Measurements from ENCODE around the gene UTP25. TPM values are rescaled to one million over a fixed set of nuclear protein-coding genes. Genes with fewer than 3 reads are reported as not detected.

The UTP25 gene
- total and polyA plus RNA-seq, 2 experiments from 2014 or later: 3.6 to 8.9 TPM

GRCh38 chr1:209862391-209863356 is 34.9 kb downstream of the UTP25 start:
- H4K20me1 ChIP-seq (replicated peaks; ENCODE audit: insufficient read depth): no peaks in the 10 kb centered on the region
- peaks cover 18% of the 10 kb centered on the region for H3K9me3 Mint-ChIP-seq
- H3K4me1 ChIP-seq (ENCODE audit: insufficient read depth): peaks cover 42% of the 10 kb centered on the region
- peak overlapping the region; percentile 47; the same call in 2 of the 3 replicates for H3K4me3 Mint-ChIP-seq
- H3K27me3 Mint-ChIP-seq (ENCODE audit: insufficient read depth, low read depth, poor library complexity): peaks cover 3% of the 10 kb centered on the region
- TF ChIP-seq ZNF114 (CRISPR knock-in tag; IDR thresholded peaks at IDR 0.05) (no peak), ZNF462 (CRISPR knock-in tag; IDR thresholded peaks at IDR 0.05) (no peak), POLR2AphosphoS5 (IDR thresholded peaks at IDR 0.05; ENCODE audit: low read depth) (no peak), EZH2phosphoT487 (IDR thresholded peaks at IDR 0.05; ENCODE audit: unreplicated experiment) (no peak), ZNF331 (CRISPR knock-in tag; IDR thresholded peaks at IDR 0.05; ENCODE audit: low read depth) (no peak), STAT1 (IDR thresholded peaks at IDR 0.05; ENCODE audit: unreplicated experiment) (no peak), JUNB (IDR thresholded peaks at IDR 0.05; ENCODE audit: unreplicated experiment) (no peak), NANOG (IDR thresholded peaks at IDR 0.05; ENCODE audit: borderline replicate concordance) (no peak), EZH2 (IDR thresholded peaks at IDR 0.05; ENCODE audit: low read depth, unreplicated experiment) (no peak), ETS1 (IDR thresholded peaks at IDR 0.05) (no peak), CREB1 (CRISPR knock-in tag; IDR thresholded peaks at IDR 0.05; ENCODE audit: low read depth) (no peak)
- TF ChIP-seq, protein P1, sequence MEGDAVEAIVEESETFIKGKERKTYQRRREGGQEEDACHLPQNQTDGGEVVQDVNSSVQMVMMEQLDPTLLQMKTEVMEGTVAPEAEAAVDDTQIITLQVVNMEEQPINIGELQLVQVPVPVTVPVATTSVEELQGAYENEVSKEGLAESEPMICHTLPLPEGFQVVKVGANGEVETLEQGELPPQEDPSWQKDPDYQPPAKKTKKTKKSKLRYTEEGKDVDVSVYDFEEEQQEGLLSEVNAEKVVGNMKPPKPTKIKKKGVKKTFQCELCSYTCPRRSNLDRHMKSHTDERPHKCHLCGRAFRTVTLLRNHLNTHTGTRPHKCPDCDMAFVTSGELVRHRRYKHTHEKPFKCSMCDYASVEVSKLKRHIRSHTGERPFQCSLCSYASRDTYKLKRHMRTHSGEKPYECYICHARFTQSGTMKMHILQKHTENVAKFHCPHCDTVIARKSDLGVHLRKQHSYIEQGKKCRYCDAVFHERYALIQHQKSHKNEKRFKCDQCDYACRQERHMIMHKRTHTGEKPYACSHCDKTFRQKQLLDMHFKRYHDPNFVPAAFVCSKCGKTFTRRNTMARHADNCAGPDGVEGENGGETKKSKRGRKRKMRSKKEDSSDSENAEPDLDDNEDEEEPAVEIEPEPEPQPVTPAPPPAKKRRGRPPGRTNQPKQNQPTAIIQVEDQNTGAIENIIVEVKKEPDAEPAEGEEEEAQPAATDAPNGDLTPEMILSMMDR (conservative IDR thresholded peaks at IDR 0.05; ENCODE audit: low read depth in 2 of 2): no peak
- TF ChIP-seq, protein P2, sequence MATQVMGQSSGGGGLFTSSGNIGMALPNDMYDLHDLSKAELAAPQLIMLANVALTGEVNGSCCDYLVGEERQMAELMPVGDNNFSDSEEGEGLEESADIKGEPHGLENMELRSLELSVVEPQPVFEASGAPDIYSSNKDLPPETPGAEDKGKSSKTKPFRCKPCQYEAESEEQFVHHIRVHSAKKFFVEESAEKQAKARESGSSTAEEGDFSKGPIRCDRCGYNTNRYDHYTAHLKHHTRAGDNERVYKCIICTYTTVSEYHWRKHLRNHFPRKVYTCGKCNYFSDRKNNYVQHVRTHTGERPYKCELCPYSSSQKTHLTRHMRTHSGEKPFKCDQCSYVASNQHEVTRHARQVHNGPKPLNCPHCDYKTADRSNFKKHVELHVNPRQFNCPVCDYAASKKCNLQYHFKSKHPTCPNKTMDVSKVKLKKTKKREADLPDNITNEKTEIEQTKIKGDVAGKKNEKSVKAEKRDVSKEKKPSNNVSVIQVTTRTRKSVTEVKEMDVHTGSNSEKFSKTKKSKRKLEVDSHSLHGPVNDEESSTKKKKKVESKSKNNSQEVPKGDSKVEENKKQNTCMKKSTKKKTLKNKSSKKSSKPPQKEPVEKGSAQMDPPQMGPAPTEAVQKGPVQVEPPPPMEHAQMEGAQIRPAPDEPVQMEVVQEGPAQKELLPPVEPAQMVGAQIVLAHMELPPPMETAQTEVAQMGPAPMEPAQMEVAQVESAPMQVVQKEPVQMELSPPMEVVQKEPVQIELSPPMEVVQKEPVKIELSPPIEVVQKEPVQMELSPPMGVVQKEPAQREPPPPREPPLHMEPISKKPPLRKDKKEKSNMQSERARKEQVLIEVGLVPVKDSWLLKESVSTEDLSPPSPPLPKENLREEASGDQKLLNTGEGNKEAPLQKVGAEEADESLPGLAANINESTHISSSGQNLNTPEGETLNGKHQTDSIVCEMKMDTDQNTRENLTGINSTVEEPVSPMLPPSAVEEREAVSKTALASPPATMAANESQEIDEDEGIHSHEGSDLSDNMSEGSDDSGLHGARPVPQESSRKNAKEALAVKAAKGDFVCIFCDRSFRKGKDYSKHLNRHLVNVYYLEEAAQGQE (IDR thresholded peaks at IDR 0.05; ENCODE audit: unreplicated experiment): no peak
- H2AFZ ChIP-seq: peak overlapping the region; percentile 91
- peaks cover 32% of the 10 kb centered on the region for H3K4me1 Mint-ChIP-seq
- H3K36me3 Mint-ChIP-seq (ENCODE audit: low read depth): peaks cover 10% of the 10 kb centered on the region; the same call in 2 of the 3 replicates
- no peaks in the 10 kb centered on the region for H3K27me3 ChIP-seq (ENCODE audit: insufficient read depth)
- H3K27ac ChIP-seq (ENCODE audit: low read depth): no peak overlapping the region; the same call in 1 of the 2 replicates
- peaks cover 5% of the 10 kb centered on the region; the same call in 1 of the 2 replicates for H3K36me3 ChIP-seq (ENCODE audit: insufficient read depth)
- no peak overlapping the region for H3K27ac Mint-ChIP-seq
- H3F3A ChIP-seq (replicated peaks; ENCODE audit: low read depth): peaks cover 7% of the 10 kb centered on the region; the same call in 1 of the 2 replicates
- H3K4me3 ChIP-seq: peak overlapping the region; percentile 33; the same call in 1 of the 2 replicates
- no peaks in the 10 kb centered on the region for H3K79me2 ChIP-seq (replicated peaks; ENCODE audit: insufficient read depth)
- 0 out of 2 replicates have a peak, but pooled peaks cover 3% of the 10 kb centered on the region for H3K9me2 ChIP-seq (ENCODE audit: insufficient read depth)
- DNase-seq (ENCODE audit: low spot score) (peak; percentile 63), ATAC-seq (peak; percentile 84)
- peak overlapping the region; percentile 74 for H3K4me2 ChIP-seq
